Smooth muscle cell (in vitro differentiated cells): ENCODE data around the gene HCST. TPM values are rescaled to one million over a fixed set of nuclear protein-coding genes. Genes with fewer than 3 reads are reported as not detected.

Source experiments
- DNase-seq: peaks from one replicate; lab custom pipeline; 2025; ENCODE audit not compliant: unreplicated experiment; lab: John Stamatoyannopoulos, UW
- H2AFZ ChIP-seq: fragments of 200-600 bp; sonication (generic); 2 replicates; pipeline ENCODE4 v1.6.0; 2016; ENCODE audit warnings: antibody characterized with exemption, low read depth, mild to moderate bottlenecking
- H3F3A ChIP-seq: fragments of 200-600 bp; sonication (generic); 2 replicates; pipeline ENCODE4 v1.6.0; 2017; ENCODE audit warnings: antibody characterized with exemption, low read depth
- H3K27ac ChIP-seq: fragments of 200-600 bp; sonication (generic); 2 replicates; pipeline ENCODE4 v1.5.1; 2016; ENCODE audit warnings: low read depth, mild to moderate bottlenecking
- H3K27me3 ChIP-seq: fragments of 200-600 bp; sonication (generic); 2 replicates; pipeline ENCODE4 v1.6.1; 2016; ENCODE audit warnings: low read depth, mild to moderate bottlenecking
- H3K36me3 ChIP-seq: fragments of 200-600 bp; sonication (generic); 2 replicates; pipeline ENCODE4 v1.5.1; 2016; ENCODE audit warnings: low read depth
- H3K4me1 ChIP-seq: fragments of 200-600 bp; sonication (generic); 2 replicates; pipeline ENCODE4 v1.5.1; 2016; ENCODE audit warnings: low read depth
- H3K4me2 ChIP-seq: fragments of 200-600 bp; sonication (generic); 2 replicates; pipeline ENCODE4 v1.6.0; 2016; ENCODE audit warnings: mild to moderate bottlenecking
- H3K4me3 ChIP-seq: fragments of 200-600 bp; sonication (generic); 2 replicates; pipeline ENCODE4 v1.5.1; 2016; ENCODE audit warnings: mild to moderate bottlenecking
- H3K79me2 ChIP-seq: fragments of 200-600 bp; sonication (generic); 2 replicates; pipeline ENCODE4 v1.6.0; 2016; ENCODE audit warnings: low read depth, mild to moderate bottlenecking
- H3K9ac ChIP-seq: fragments of 200-600 bp; sonication (generic); 2 replicates; pipeline ENCODE4 v1.6.0; 2016; ENCODE audit warnings: low read depth
- H3K9me3 ChIP-seq: fragments of 200-600 bp; sonication (generic); replicated peaks from 2 replicates; pipeline ENCODE4 v1.5.1; 2016; ENCODE audit warnings: low read depth
- H4K20me1 ChIP-seq: fragments of 200-600 bp; sonication (generic); 2 replicates; pipeline ENCODE4 v1.6.0; 2016; ENCODE audit warnings: low read depth
- WGBS: methylation state at CpG from one replicate; pipeline ENCODE4 v1.1.7; 2016; ENCODE audit warnings: low lambda C conversion rate; 5-methylcytosine and 5-hydroxymethylcytosine counted together
- polyA plus RNA-seq: library from polyadenylated mRNA; unstranded; fragments of >200 nt; fragmentation: Nextera tagmentation; extraction: Ambion mirVana; gene quantifications from 2 replicates; pipeline ENCODE4 v1.2.1, GENCODE V29; 2016
- total RNA-seq: library from RNA; depleted of rRNA; stranded (reverse); fragments of >200 nt; gene quantifications from 2 replicates; pipeline ENCODE4 v1.2.3, GENCODE V29; 2014
- TF ChIP-seq, protein P1 (sequence below): fragments of 200-600 bp; sonication (generic); IDR thresholded peaks from 2 replicates; pipeline ENCODE4 v1.5.1; 2017; ENCODE audit warnings: borderline replicate concordance, mild to moderate bottlenecking, antibody characterized with exemption; ENCODE audit not compliant: insufficient read depth, poor library complexity, severe bottlenecking

HCST gene
- total and polyA plus RNA-seq, 2 experiments from 2014 or later: 0.81 to 3.4 TPM

- no peaks in the 10 kb centered on the region for H3F3A ChIP-seq
Observed at GRCh38 chr19:35938282-35939224, 36.2 kb downstream of the HCST start.

DNA sequence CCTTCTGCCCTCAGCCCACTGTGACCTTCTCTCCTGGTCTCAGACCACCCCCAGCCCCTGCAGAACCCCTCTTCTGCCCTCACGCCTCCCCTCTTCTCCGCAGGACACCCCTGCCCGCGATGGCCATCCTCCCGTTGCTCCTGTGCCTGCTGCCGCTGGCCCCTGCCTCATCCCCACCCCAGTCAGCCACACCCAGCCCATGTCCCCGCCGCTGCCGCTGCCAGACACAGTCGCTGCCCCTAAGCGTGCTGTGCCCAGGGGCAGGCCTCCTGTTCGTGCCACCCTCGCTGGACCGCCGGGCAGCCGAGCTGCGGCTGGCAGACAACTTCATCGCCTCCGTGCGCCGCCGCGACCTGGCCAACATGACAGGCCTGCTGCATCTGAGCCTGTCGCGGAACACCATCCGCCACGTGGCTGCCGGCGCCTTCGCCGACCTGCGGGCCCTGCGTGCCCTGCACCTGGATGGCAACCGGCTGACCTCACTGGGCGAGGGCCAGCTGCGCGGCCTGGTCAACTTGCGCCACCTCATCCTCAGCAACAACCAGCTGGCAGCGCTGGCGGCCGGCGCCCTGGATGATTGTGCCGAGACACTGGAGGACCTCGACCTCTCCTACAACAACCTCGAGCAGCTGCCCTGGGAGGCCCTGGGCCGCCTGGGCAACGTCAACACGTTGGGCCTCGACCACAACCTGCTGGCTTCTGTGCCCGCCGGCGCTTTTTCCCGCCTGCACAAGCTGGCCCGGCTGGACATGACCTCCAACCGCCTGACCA, 37.2 kb downstream of the HCST start:
- Histone ChIP-seq H3K4me2 (no peak overlapping the region), H3K27me3 (no peaks in the 10 kb centered on the region), H4K20me1 (peaks cover 35% of the 10 kb centered on the region), H3K79me2 (peaks cover 12% of the 10 kb centered on the region), H3K4me3 (no peak overlapping the region), H3K36me3 (no peaks in the 10 kb centered on the region), H3K4me1 (peaks cover 15% of the 10 kb centered on the region), H2AFZ (no peak overlapping the region), H3K9ac (no peak overlapping the region), H3K27ac (no peak overlapping the region), H3F3A (no peaks in the 10 kb centered on the region), H3K9me3 (no peaks in the 10 kb centered on the region)
- TF ChIP-seq, protein P1, sequence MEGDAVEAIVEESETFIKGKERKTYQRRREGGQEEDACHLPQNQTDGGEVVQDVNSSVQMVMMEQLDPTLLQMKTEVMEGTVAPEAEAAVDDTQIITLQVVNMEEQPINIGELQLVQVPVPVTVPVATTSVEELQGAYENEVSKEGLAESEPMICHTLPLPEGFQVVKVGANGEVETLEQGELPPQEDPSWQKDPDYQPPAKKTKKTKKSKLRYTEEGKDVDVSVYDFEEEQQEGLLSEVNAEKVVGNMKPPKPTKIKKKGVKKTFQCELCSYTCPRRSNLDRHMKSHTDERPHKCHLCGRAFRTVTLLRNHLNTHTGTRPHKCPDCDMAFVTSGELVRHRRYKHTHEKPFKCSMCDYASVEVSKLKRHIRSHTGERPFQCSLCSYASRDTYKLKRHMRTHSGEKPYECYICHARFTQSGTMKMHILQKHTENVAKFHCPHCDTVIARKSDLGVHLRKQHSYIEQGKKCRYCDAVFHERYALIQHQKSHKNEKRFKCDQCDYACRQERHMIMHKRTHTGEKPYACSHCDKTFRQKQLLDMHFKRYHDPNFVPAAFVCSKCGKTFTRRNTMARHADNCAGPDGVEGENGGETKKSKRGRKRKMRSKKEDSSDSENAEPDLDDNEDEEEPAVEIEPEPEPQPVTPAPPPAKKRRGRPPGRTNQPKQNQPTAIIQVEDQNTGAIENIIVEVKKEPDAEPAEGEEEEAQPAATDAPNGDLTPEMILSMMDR: no peak
- 97% methylated on average over 44 of the region's 55 CpGs for WGBS
- DNase-seq: no peak

More at GRCh38 chr19:35938282-35939224, 36.2 kb downstream of the HCST start:
- Histone ChIP-seq H3K27me3 (no peaks in the 10 kb centered on the region), H3K27ac (no peak overlapping the region), H3K79me2 (peaks cover 12% of the 10 kb centered on the region), H3K4me3 (peak overlapping the region; percentile 76), H4K20me1 (peaks cover 29% of the 10 kb centered on the region), H3K36me3 (no peaks in the 10 kb centered on the region), H3K9ac (no peak overlapping the region), H2AFZ (no peak overlapping the region), H3K9me3 (no peaks in the 10 kb centered on the region), H3K4me1 (peaks cover 15% of the 10 kb centered on the region), H3K4me2 (peak overlapping the region; percentile 98)
- no peak for DNase-seq
- TF ChIP-seq, protein P1: no peak
- WGBS: 95% methylated on average over 13 of the region's 13 CpGs

- no peak for DNase-seq
- peaks cover 35% of the 10 kb centered on the region for H4K20me1 ChIP-seq
- H3K9me3 ChIP-seq: no peaks in the 10 kb centered on the region
- H3K9ac ChIP-seq: no peak overlapping the region
- no peaks in the 10 kb centered on the region for H3K27me3 ChIP-seq
- no peak overlapping the region for H3K27ac ChIP-seq
- H3K79me2 ChIP-seq: peaks cover 9% of the 10 kb centered on the region
- no peak overlapping the region for H3K4me3 ChIP-seq
- WGBS: 96% methylated on average over 51 of the region's 51 CpGs
- TF ChIP-seq, protein P1: no peak
- no peaks in the 10 kb centered on the region for H3F3A ChIP-seq
- H2AFZ ChIP-seq: no peak overlapping the region
- H3K36me3 ChIP-seq: no peaks in the 10 kb centered on the region
- no peak overlapping the region for H3K4me2 ChIP-seq
- H3K4me1 ChIP-seq: peaks cover 14% of the 10 kb centered on the region
Observed at GRCh38 chr19:35940078-35940775, 37.9 kb downstream of the HCST start.
